Stomach smooth muscle (tissue), 2 donors: ENCODE results near the gene MYBPH.

ENCODE experiments used
- H3K27ac ChIP-seq: one replicate; pipeline ENCODE4 v1.7.0; 2013; ENCODE audit warnings: mild to moderate bottlenecking, low read length, inconsistent platforms
- H3K27me3 ChIP-seq, 2 donors: one replicate each; pipeline ENCODE4 v1.7.0; 2013; ENCODE audit warnings: low read length in 2 of 2; ENCODE audit not compliant: insufficient read depth in 2 of 2, control insufficient read depth in 1 of 2
- H3K36me3 ChIP-seq, 2 donors: one replicate each; pipeline ENCODE4 v1.7.0; 2013; ENCODE audit warnings: low read length in 2 of 2; ENCODE audit not compliant: control insufficient read depth in 2 of 2, insufficient read depth in 2 of 2
- H3K4me1 ChIP-seq: one replicate; pipeline ENCODE4 v1.7.0; 2013; ENCODE audit warnings: low read length; ENCODE audit not compliant: control insufficient read depth, insufficient read depth
- H3K4me3 ChIP-seq, 2 donors: one replicate each; pipeline ENCODE4 v1.7.0; 2013; ENCODE audit warnings: low read length in 2 of 2
- H3K9ac ChIP-seq, 2 donors: one replicate each; pipeline ENCODE4 v1.7.0; 2013; ENCODE audit warnings: low read length in 2 of 2, mild to moderate bottlenecking in 1 of 2
- H3K9me3 ChIP-seq, 2 donors: one replicate each; pipeline ENCODE4 v1.7.0; 2013; ENCODE audit warnings: low read length in 2 of 2; ENCODE audit not compliant: control insufficient read depth in 2 of 2
- donor health status: healthy.
- donor health status: Pancreatic carcinoma.

The MYBPH gene

DNA sequence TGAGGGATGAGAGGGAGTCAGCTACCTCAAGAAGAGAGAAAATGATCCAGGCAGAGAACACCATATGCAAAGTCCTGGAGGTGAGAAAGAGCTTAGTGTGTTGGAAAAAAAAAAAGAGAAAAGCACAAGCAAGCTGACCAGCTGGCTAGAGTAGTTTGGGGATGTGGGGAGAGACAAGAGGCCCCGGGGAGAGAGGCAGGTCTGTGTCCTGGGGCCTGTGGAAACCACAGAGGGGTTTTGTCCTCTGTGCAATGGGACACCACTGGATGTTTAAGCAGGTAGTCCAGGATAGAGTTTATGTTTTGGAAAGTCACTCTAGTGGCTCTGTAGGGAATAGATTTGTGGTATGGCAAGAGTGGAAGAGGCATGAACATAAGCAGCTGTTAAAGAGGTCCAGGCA, 25.3 kb upstream of the MYBPH start:
- H3K27ac ChIP-seq = no peak overlapping the region

DNA sequence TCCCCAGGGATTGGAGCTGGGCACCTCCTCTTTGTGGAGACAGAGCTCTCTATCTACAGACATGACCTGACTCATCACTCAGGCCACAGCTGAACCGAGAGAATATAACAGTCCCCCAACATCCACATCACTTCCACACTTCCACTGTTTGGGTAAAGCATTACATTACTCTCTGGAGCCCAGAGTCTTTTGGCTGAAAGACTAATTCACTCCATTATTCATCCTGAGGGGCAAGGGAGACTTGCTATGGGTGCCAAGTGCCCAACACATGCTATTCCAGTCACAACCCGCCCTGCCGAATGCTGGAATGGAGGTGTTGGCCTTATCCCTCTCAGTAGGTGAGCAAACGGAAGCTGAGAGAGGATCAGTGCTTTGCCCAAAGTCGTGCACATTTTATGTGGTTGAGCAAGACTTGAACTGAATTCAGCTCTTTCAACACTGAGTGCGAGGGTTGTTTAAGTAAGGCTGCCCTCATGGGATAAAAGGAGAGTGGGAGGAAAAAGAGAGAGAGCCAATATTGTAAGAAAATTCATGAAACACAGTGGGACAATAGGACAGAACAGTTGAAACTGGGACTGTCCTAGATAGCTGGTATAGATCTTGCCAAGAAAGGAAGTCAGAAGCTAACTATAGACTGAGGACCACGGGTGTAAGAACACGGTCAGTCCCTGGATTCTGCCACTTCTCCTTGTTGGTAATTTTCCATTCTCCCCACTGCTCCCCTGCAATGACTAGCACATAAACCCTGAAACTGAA, 24.4 kb upstream of the MYBPH start:
- H3K4me3 ChIP-seq = no peak overlapping the region
- peaks cover 10% of the 10 kb centered on the region for H3K4me1 ChIP-seq
- peak overlapping the region in 1 of 2 donors; percentile 21 for H3K9ac ChIP-seq
- peaks cover 0 to 4% of the 10 kb centered on the region in 2 donors for H3K27me3 ChIP-seq
- H3K36me3 ChIP-seq = no peaks in the 10 kb centered on the region
- no peak overlapping the region for H3K27ac ChIP-seq
- no peaks in the 10 kb centered on the region for H3K9me3 ChIP-seq

More for the DNA sequence above, 25.3 kb upstream of the MYBPH start:
- Histone ChIP-seq H3K27me3 (peaks cover 3 to 4% of the 10 kb centered on the region in 2 donors), H3K36me3 (no peaks in the 10 kb centered on the region), H3K9ac (no peak overlapping the region), H3K4me1 (peaks cover 10% of the 10 kb centered on the region), H3K9me3 (no peaks in the 10 kb centered on the region), H3K4me3 (no peak overlapping the region)

DNA sequence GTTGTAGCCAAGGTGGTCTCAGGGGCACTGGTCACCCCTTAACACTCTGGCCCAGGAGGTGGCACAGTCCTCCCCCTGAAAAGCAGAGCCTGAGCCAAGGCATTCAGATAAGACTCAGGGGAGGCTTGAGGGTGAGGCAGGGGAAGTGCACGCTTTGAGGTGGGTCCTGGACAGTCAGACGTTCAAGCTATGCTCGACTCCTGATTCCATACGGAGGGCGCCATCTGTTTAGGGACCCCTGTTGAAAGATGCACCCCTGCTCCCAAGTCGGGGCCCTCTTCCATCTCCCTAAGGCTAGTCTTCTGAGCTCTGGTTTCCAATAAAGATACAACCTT, 23.8 kb upstream of the MYBPH start:
- H3K27ac ChIP-seq = no peak overlapping the region
- H3K9me3 ChIP-seq = no peaks in the 10 kb centered on the region
- H3K4me1 ChIP-seq = peaks cover 7% of the 10 kb centered on the region

DNA sequence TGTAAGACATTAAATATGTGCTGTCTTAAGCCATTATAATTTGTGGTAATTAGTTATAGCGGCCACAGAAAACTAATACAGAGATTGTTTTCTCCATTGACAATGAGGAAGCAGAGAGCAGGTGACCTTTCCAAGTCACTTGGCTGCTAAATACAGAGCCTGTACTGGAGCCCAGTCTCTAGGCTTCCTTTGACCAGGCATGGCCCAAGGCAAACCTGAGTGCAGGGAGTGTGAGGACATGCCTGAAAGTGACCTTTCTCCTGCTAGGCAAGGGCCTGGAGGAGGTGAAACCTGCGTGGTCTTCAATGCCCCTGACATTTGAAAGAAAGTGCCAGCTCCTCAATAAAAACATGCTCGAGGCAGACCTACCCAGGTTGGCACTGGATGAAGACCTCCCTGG, 23.4 kb upstream of the MYBPH start:
- H3K27me3 ChIP-seq = peaks cover 0 to 4% of the 10 kb centered on the region in 2 donors
- peaks cover 7% of the 10 kb centered on the region for H3K4me1 ChIP-seq
- H3K27ac ChIP-seq = no peak overlapping the region
- H3K9me3 ChIP-seq = no peaks in the 10 kb centered on the region
- H3K9ac ChIP-seq = no peak overlapping the region
- no peaks in the 10 kb centered on the region for H3K36me3 ChIP-seq
- H3K4me3 ChIP-seq = no peak overlapping the region

More for the DNA sequence above, 23.8 kb upstream of the MYBPH start:
- no peak overlapping the region for H3K9ac ChIP-seq
- H3K36me3 ChIP-seq = no peaks in the 10 kb centered on the region
- H3K4me3 ChIP-seq = no peak overlapping the region
- peaks cover 0 to 4% of the 10 kb centered on the region in 2 donors for H3K27me3 ChIP-seq

DNA sequence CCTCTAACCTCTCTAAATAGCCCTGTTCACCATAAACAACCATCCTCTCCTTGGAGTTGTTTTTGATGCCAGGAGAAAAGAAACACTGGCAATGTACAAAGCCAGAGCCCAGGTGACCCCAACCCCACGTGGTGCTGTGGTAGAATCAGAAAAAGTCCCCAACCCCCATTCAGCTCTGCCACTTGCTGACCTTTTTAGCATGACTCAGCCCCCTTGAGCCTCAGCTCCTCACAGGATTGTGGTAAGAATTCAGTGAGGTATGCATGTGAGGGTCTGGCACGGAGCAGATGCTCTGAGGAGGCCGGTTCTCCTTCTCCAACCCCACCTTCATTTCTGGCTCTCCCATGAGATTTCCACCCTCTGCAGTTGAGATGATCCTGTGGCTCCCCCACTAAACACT, 22.0 kb upstream of the MYBPH start:
- Histone ChIP-seq H3K27me3 (peaks cover 0 to 4% of the 10 kb centered on the region in 2 donors), H3K27ac (no peak overlapping the region), H3K4me3 (no peak overlapping the region), H3K4me1 (peaks cover 7% of the 10 kb centered on the region), H3K36me3 (no peaks in the 10 kb centered on the region), H3K9me3 (no peaks in the 10 kb centered on the region), H3K9ac (no peak overlapping the region)

DNA sequence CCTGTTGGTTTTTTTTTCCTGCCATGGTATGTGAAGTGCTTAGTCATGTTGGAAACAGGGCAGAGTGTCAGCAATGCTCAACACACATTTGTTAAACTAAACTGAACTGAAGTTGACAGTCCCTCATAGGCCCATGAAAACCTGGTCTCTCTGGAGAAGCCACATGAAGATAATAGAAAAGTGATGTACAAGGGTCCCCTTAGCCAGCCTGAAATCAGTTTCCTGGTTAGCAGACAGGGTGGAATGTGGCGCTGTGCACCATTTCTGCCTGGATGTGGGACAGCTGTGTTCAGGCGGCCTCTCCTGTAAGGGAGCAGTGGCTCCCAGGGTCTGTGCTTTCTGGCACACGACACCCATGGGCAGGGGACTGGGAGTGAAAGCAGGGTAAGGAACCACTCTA, 20.7 kb upstream of the MYBPH start:
- Histone ChIP-seq H3K9ac (no peak overlapping the region), H3K27ac (no peak overlapping the region), H3K36me3 (no peaks in the 10 kb centered on the region), H3K4me1 (peaks cover 7% of the 10 kb centered on the region), H3K27me3 (peaks cover 0 to 4% of the 10 kb centered on the region in 2 donors), H3K9me3 (no peaks in the 10 kb centered on the region), H3K4me3 (no peak overlapping the region)

DNA sequence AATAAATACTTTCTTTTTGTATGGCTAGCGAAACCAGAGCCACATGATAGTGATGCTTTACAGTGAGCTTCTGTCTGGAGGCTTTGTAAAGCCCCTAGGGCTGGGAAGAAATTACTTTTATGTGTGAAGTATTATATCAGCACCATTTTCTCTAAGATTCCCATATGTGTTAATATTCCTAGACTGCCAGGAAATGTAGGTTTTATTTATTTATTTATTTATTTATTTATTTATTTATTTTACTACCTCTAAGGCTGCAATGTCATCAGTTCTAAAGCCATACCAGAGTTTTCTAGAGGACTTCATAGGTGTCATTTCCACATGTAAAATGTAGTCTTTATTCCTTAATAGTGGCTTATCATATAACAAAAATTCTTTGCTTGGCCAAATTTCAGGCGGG, 15.3 kb upstream of the MYBPH start:
- H3K9me3 ChIP-seq = no peaks in the 10 kb centered on the region
- H3K4me3 ChIP-seq = no peak overlapping the region
- H3K27ac ChIP-seq = no peak overlapping the region
- H3K36me3 ChIP-seq = no peaks in the 10 kb centered on the region
- H3K27me3 ChIP-seq = no peaks in the 10 kb centered on the region
- H3K4me1 ChIP-seq = no peaks in the 10 kb centered on the region
- no peak overlapping the region for H3K9ac ChIP-seq

DNA sequence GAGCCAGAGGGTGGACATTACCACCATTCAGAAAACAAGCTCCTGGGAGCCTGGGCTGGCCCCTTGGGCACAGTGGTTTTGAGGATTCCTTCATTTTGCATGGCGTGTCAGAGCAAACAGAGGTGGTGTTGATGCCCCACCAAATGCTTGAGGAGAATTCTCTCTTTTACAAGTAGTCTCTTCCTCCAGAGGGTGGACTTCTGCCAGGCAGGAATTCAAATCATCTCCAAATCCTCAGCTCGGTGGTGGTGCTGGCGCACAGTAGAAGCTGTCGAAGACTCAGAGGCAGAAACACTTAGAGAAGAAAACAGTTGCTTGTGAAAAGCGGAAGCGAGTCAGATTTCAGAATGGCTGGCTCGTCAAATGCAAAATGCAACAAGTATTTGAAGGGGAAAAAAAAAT, 14.3 kb upstream of the MYBPH start:
- H3K27ac ChIP-seq = no peak overlapping the region
- no peaks in the 10 kb centered on the region for H3K27me3 ChIP-seq
- H3K4me1 ChIP-seq = no peaks in the 10 kb centered on the region
- no peaks in the 10 kb centered on the region for H3K36me3 ChIP-seq
- no peak overlapping the region for H3K4me3 ChIP-seq
- H3K9ac ChIP-seq = no peak overlapping the region
- no peaks in the 10 kb centered on the region for H3K9me3 ChIP-seq

DNA sequence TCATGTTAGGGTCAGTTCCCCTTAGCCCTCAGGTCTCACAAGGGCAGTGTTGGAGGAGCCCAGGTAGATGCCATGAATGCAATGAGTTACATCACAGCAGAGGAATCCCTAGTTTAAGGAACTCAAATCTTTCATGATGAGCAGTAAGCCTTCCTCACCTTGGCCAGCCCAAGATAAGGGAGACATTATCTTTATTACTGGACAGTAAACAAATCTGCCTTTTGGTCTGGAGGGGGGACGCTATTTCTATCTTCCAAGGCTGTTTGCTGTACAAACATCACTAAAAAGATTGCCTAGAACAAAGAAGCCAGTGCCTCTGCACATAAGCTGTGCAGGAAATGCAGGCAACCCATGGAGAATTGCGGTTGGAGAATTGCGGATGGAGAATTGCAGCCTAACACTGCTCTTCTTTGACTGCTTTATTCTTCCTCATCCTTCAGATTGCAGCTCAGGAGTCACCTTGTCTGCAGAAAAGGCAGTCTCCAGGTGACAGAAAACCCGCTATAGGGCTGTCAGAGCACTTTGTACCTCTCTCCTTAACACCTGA, 13.1 kb upstream of the MYBPH start:
- Histone ChIP-seq H3K27me3 (no peaks in the 10 kb centered on the region), H3K27ac (no peak overlapping the region), H3K4me3 (no peak overlapping the region), H3K9me3 (no peaks in the 10 kb centered on the region), H3K4me1 (no peaks in the 10 kb centered on the region), H3K36me3 (no peaks in the 10 kb centered on the region), H3K9ac (no peak overlapping the region)

DNA sequence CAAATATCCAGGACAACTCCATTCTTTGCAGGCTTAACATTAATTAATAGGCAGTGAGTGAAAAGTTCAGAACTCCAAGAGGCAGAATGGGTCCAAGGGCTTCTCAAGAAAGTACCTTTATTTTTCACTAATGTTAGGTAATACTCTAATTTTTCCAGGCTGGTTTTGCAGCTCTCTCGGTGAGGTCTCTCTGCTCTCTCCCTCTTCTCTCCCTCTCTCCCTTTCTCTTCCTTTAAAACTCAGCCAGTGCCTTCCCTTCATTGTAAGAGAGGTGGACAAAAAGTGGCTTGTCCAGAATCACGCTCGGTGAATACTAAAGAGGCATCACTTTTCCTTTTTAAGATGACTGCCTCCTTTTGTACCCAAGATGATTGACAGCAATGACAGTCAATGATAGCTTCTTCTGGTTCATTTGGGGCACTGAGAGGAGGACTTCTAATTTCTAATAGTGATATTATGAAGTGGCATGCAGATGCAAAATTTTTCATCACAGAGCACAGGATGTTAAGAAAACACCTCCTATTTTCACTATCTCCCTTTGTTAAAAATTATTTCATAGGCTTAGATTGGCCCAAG, 12.2 kb upstream of the MYBPH start:
- no peaks in the 10 kb centered on the region for H3K9me3 ChIP-seq
- H3K4me3 ChIP-seq = no peak overlapping the region
- H3K36me3 ChIP-seq = no peaks in the 10 kb centered on the region
- H3K4me1 ChIP-seq = no peaks in the 10 kb centered on the region
- no peaks in the 10 kb centered on the region for H3K27me3 ChIP-seq
- no peak overlapping the region for H3K27ac ChIP-seq
- H3K9ac ChIP-seq = peak overlapping the region in 1 of 2 donors; percentile 29

DNA sequence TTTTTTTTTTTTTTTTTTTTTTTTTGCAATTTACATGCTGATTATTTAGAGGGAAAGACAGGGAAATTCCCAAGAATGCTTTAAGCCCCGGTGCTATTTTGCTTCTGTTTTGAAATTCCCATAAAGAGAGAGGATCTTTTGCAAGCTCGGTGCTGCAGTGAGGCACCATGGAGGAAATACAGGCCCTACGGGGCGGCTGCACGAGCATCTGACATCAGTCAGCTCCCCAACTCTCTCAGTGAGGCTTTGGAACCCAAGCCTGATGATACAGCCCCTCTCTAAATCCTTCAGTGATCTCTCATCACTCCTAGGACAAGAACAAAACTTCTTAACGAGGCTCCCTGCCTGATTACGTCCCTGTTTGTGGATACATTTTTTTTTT, 11.7 kb upstream of the MYBPH start:
- H3K27me3 ChIP-seq = no peaks in the 10 kb centered on the region
- no peak overlapping the region for H3K27ac ChIP-seq
- H3K9me3 ChIP-seq = no peaks in the 10 kb centered on the region
- no peaks in the 10 kb centered on the region for H3K36me3 ChIP-seq
- no peak overlapping the region for H3K4me3 ChIP-seq
- H3K4me1 ChIP-seq = no peaks in the 10 kb centered on the region
- H3K9ac ChIP-seq = peak overlapping the region in 1 of 2 donors; percentile 29
